SK-N-SH treated with all-trans-retinoic acid at 6 μM for 48 hours (cell line): ENCODE results near the gene PCLAF.

Experiments used
- ESRRG ChIP-seq: fragments of 250-450 bp; sonication (Bioruptor Pico); IDR thresholded peaks from 2 replicates; pipeline ENCODE4 v1.6.1; 2021; ENCODE audit warnings: mild to moderate bottlenecking
- TCF4 ChIP-seq: fragments of 250-450 bp; sonication (Bioruptor Pico); IDR thresholded peaks from 2 replicates; pipeline ENCODE4 v1.8.0; 2021; ENCODE audit warnings: mild to moderate bottlenecking, moderate library complexity, borderline replicate concordance
- TF ChIP-seq, protein P1 (sequence below): fragments of 250-450 bp; sonication (Bioruptor Pico); IDR thresholded peaks from 2 replicates; pipeline ENCODE4 v1.8.0; 2020; ENCODE audit warnings: mild to moderate bottlenecking, moderate library complexity, borderline replicate concordance

DNA sequence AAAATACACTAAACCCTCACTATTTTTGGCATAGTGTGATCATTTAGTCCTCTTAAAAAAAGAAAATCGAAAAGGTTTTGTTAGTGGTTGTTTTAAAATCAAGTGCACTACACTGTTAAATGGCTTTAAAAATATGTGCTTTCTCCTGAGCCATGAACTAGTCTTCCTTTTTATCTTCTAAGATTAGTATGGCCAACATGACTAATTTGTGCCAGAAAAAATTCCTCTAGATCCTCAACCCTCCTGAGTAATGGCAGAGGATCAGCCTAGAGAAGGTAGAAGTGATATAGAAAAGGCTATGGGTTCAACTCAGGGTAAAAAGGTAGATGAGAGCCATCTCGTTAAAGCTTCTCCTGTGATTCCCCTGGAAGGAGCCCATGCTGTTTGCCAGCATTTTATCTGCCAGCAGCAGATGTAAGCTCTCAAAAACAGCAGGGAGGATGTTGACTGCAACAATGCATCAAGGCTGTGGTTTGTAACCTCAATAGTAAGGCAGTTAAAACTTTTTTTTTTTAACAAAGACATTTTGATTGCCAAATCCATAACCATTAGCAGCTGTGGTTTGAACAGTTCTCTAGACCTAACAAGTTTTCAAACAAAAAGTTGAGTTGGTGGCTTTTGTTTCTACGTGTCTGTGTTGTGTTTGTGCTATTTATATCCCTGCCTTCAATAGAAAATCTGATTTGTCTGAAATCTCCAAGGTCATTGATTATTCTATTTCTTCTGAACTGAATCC is 48.9 kb upstream of the PCLAF start:
- no peak for TF ChIP-seq ESRRG (CRISPR knock-in tag)
- TF ChIP-seq TCF4, result no peak
- TF ChIP-seq, protein P1, sequence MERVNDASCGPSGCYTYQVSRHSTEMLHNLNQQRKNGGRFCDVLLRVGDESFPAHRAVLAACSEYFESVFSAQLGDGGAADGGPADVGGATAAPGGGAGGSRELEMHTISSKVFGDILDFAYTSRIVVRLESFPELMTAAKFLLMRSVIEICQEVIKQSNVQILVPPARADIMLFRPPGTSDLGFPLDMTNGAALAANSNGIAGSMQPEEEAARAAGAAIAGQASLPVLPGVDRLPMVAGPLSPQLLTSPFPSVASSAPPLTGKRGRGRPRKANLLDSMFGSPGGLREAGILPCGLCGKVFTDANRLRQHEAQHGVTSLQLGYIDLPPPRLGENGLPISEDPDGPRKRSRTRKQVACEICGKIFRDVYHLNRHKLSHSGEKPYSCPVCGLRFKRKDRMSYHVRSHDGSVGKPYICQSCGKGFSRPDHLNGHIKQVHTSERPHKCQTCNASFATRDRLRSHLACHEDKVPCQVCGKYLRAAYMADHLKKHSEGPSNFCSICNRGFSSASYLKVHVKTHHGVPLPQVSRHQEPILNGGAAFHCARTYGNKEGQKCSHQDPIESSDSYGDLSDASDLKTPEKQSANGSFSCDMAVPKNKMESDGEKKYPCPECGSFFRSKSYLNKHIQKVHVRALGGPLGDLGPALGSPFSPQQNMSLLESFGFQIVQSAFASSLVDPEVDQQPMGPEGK, result no peak
